C4-2B (cell line): ENCODE measurements around the gene UGT1A4.

Experiments
- H3K27ac ChIP-seq: fragments of 450-650 bp; 2 replicates; pipeline ENCODE4 v1.5.1; 2017
- CTCF ChIP-seq: fragments of 450-650 bp; conservative IDR thresholded peaks from 2 replicates; pipeline ENCODE4 v1.5.1; 2017; ENCODE audit warnings: mild to moderate bottlenecking
- ZFX ChIP-seq: fragments of 450-650 bp; IDR thresholded peaks from 2 replicates; pipeline ENCODE4 v1.6.1; 2017

Gene UGT1A4

GRCh38 chr2:233807966-233808935 is 89.7 kb downstream of the UGT1A4 start:
- TF ChIP-seq ZFX: no peak
- no peak for TF ChIP-seq CTCF
- no peak overlapping the region for H3K27ac ChIP-seq

GRCh38 chr2:233810385-233810784 is 91.8 kb downstream of the UGT1A4 start:
- no peak overlapping the region for H3K27ac ChIP-seq
- TF ChIP-seq ZFX (no peak), CTCF (no peak)

GRCh38 chr2:233811087-233811486 is 92.6 kb downstream of the UGT1A4 start:
- no peak for TF ChIP-seq CTCF

GRCh38 chr2:233811732-233812131 is 93.2 kb downstream of the UGT1A4 start:
- no peak overlapping the region for H3K27ac ChIP-seq
- TF ChIP-seq ZFX (no peak), CTCF (no peak)

More at GRCh38 chr2:233811087-233811486, 92.6 kb downstream of the UGT1A4 start:
- H3K27ac ChIP-seq: no peak overlapping the region

- TF ChIP-seq ZFX: no peak
- no peak for TF ChIP-seq CTCF
- no peak overlapping the region for H3K27ac ChIP-seq
Measured at GRCh38 chr2:233813236-233814055, 94.9 kb downstream of the UGT1A4 start.

GRCh38 chr2:233814056-233814835 is 95.7 kb downstream of the UGT1A4 start:
- TF ChIP-seq CTCF (no peak), ZFX (no peak)
- H3K27ac ChIP-seq: no peak overlapping the region
